Suppressor macrophage treated with lipopolysaccharide for 4 hours (primary cell): ENCODE results near the gene TOR3A.
"Not testable (repeated sequence)": the region's sequence is repeated elsewhere in the genome, so short reads cannot be mapped to it uniquely, and the experiment has no call there.

Experiments
- DNase-seq: peaks from one replicate; pipeline ENCODE4 v3.0.0-alpha.2; 2020

Gene TOR3A

GRCh38 chr1:179119513-179119912 lies 37.6 kb downstream of the TOR3A start:
- DNase-seq, result no peak

GRCh38 chr1:179120736-179121135 lies 38.9 kb downstream of the TOR3A start:
- DNase-seq, result no peak

GRCh38 chr1:179121159-179121938 lies 39.5 kb downstream of the TOR3A start:
- peak; percentile 33 for DNase-seq

- DNase-seq, result no peak
Measured at GRCh38 chr1:179124873-179125272, 43.0 kb downstream of the TOR3A start.

GRCh38 chr1:179126338-179127060 lies 44.6 kb downstream of the TOR3A start:
- no peak for DNase-seq

GRCh38 chr1:179127163-179127895 lies 45.5 kb downstream of the TOR3A start:
- DNase-seq, result no peak

- DNase-seq, result no peak
Measured at GRCh38 chr1:179128520-179128919, 46.6 kb downstream of the TOR3A start.

GRCh38 chr1:179129702-179130473 lies 48.0 kb downstream of the TOR3A start:
- peak; percentile 82 for DNase-seq

GRCh38 chr1:179135168-179135567 lies 53.3 kb downstream of the TOR3A start:
- DNase-seq, result not testable (repeated sequence)

- DNase-seq, result not testable (repeated sequence)
Measured at GRCh38 chr1:179135707-179136106, 53.8 kb downstream of the TOR3A start.

- DNase-seq, result no peak
Measured at GRCh38 chr1:179137617-179138255, 55.9 kb downstream of the TOR3A start.

- DNase-seq, result not testable (repeated sequence)
Measured at GRCh38 chr1:179138755-179139154, 56.9 kb downstream of the TOR3A start.

GRCh38 chr1:179141592-179142251 lies 59.9 kb downstream of the TOR3A start:
- peak; percentile 87 for DNase-seq

- DNase-seq, result peak; percentile 97
Measured at GRCh38 chr1:179142889-179143299, 61.0 kb downstream of the TOR3A start.

GRCh38 chr1:179143322-179143721 lies 61.5 kb downstream of the TOR3A start:
- peak; percentile 80 for DNase-seq

- no peak for DNase-seq
Measured at GRCh38 chr1:179144626-179145025, 62.8 kb downstream of the TOR3A start.

GRCh38 chr1:179145521-179145920 lies 63.7 kb downstream of the TOR3A start:
- DNase-seq, result no peak
